K562 (cell line): Measurements from ENCODE around the gene RITA1. TPM values are rescaled to one million over a fixed set of nuclear protein-coding genes. Genes with fewer than 3 reads are reported as not detected.

Source experiments
- ARNT ChIP-seq, 2 experiments: fragments of 450-650 bp; IDR thresholded peaks; 2 replicates each; pipeline ENCODE4 v1.6.1; 2016; ENCODE audit warnings: mild to moderate bottlenecking in 1 of 2
- CBX2 ChIP-seq: fragments of 200-600 bp; sonication (generic); IDR thresholded peaks from one replicate; pipeline ENCODE4 v1.6.1; 2012; ENCODE audit warnings: mild to moderate bottlenecking, low read length, inconsistent platforms; ENCODE audit not compliant: insufficient read depth, poor library complexity, severe bottlenecking
- DDX20 ChIP-seq: fragments of 450-650 bp; IDR thresholded peaks from 2 replicates; pipeline ENCODE4 v1.6.1; 2016; ENCODE audit warnings: missing genetic modification characterization, low read depth, mild to moderate bottlenecking, missing compliant biosample characterization, moderate library complexity
- EGR1 ChIP-seq: fragments of 450-650 bp; conservative IDR thresholded peaks from 2 replicates; pipeline ENCODE4 v1.6.1; 2017; ENCODE audit warnings: mild to moderate bottlenecking
- ELF4 ChIP-seq: fragments of 450-650 bp; formaldehyde crosslinking; IDR thresholded peaks from 2 replicates; pipeline ENCODE4 v1.4.0; 2022; ENCODE audit warnings: missing genetic modification characterization
- FOXA1 ChIP-seq: fragments of 450-650 bp; IDR thresholded peaks from 2 replicates; pipeline ENCODE4 v1.6.1; 2016; ENCODE audit warnings: mild to moderate bottlenecking, borderline replicate concordance
- FOXK1 ChIP-seq: sonication (generic); formaldehyde crosslinking; IDR thresholded peaks from 2 replicates; pipeline ENCODE4 v1.8.0; 2022; ENCODE audit warnings: missing genetic modification reagents, mild to moderate bottlenecking, borderline replicate concordance
- KAT7 ChIP-seq: sonication (generic); formaldehyde crosslinking; IDR thresholded peaks from 2 replicates; pipeline ENCODE4 v1.8.0; 2022; ENCODE audit warnings: missing genetic modification reagents, mild to moderate bottlenecking, borderline replicate concordance
- KDM2B ChIP-seq: fragments of 250-450 bp; sonication (Bioruptor Pico); IDR thresholded peaks from 2 replicates; pipeline ENCODE4 v1.8.0; 2021; ENCODE audit warnings: mild to moderate bottlenecking, moderate library complexity
- NCOA2 ChIP-seq, 2 experiments: fragments of 450-650 bp; IDR thresholded peaks; 2 replicates each; pipeline ENCODE4 v1.6.1; 2018; ENCODE audit warnings: mild to moderate bottlenecking in 2 of 2, moderate library complexity in 1 of 2; ENCODE audit not compliant: partially characterized antibody in 2 of 2
- POU5F1 ChIP-seq: fragments of 150-350 bp; IDR thresholded peaks from 2 replicates; pipeline ENCODE4 v1.6.1; 2014; ENCODE audit warnings: borderline replicate concordance, low read length, low read depth, mild to moderate bottlenecking; ENCODE audit not compliant: partially characterized antibody
- RBM25 ChIP-seq: fragments of 200-400 bp; formaldehyde crosslinking; IDR thresholded peaks from 2 replicates; pipeline ENCODE4 v1.6.1; 2018; ENCODE audit warnings: low read length, low read depth, moderate library complexity; ENCODE audit not compliant: severe bottlenecking
- SIX5 ChIP-seq, 2 experiments: IDR thresholded peaks; 2 replicates each; pipeline ENCODE4 v1.6.1; 2011; ENCODE audit warnings: low read length in 2 of 2, borderline replicate concordance in 1 of 2, low read depth in 1 of 2, mild to moderate bottlenecking in 1 of 2, moderate library complexity in 1 of 2; ENCODE audit not compliant: insufficient read depth in 1 of 2
- ZNF589 ChIP-seq: fragments of 200-800 bp; sonication (Bioruptor generic); IDR thresholded peaks from 2 replicates; pipeline ENCODE4 v1.6.1; 2016; ENCODE audit warnings: low read depth, missing genetic modification characterization, missing compliant biosample characterization
- ZNF668 ChIP-seq: fragments of 250-450 bp; sonication (Bioruptor Pico); IDR thresholded peaks from 2 replicates; pipeline ENCODE4 v1.8.0; 2022; ENCODE audit warnings: mild to moderate bottlenecking, inconsistent platforms
- ZSCAN32 ChIP-seq: fragments of 450-650 bp; formaldehyde crosslinking; IDR thresholded peaks from 2 replicates; pipeline ENCODE4 v1.4.0; 2020; ENCODE audit warnings: mild to moderate bottlenecking, moderate library complexity
- polyA plus RNA-seq, 8 experiments: library from polyadenylated mRNA; depleted of rRNA in 4 of 8; stranded (reverse) in 5 of 8; unstranded in 3 of 8; fragments of >200 nt; fragmentation: Nextera tagmentation in 2 of 8; fragmentation: Illumina TruSeq in 1 of 8; extraction: Ambion mirVana in 2 of 8; extraction: Trizol in 1 of 8; gene quantifications; 2 replicates each; pipeline versions ENCODE4 v1.2.1 to v1.2.3, GENCODE V29; 2011 to 2014; ENCODE audit warnings: inconsistent platforms in 1 of 8, missing spikeins in 1 of 8
- total RNA-seq, 7 experiments: library from RNA; depleted of rRNA in 6 of 7; stranded (reverse); fragments of >200 nt in 6 of 7; fragmentation: Illumina TruSeq in 2 of 7; extraction: Trizol in 2 of 7; gene quantifications; 2 replicates each; pipeline versions ENCODE4 v1.2.1 to v1.2.3, GENCODE V29; 2011 to 2021; ENCODE audit warnings: low replicate concordance in 1 of 7
- TF ChIP-seq, protein P1 (sequence below), 3 experiments: fragments of 200-800 bp in 1 of 3; sonication (Bioruptor generic) in 1 of 3; sonication (generic) in 1 of 3; formaldehyde crosslinking in 1 of 3; IDR thresholded peaks; 2 replicates each; pipeline versions ENCODE4 v1.6.1 to v1.8.0; 2016 to 2022; ENCODE audit warnings: mild to moderate bottlenecking in 2 of 3, missing compliant biosample characterization in 2 of 3, missing genetic modification characterization in 2 of 3, missing genetic modification reagents in 1 of 3
- TF ChIP-seq, protein P2 (sequence below): sonication (generic); formaldehyde crosslinking; IDR thresholded peaks from 2 replicates; pipeline ENCODE4 v1.8.0; 2022; ENCODE audit warnings: missing genetic modification reagents, mild to moderate bottlenecking, moderate library complexity, borderline replicate concordance
- TF ChIP-seq, protein P3 (sequence below): fragments of 450-650 bp; formaldehyde crosslinking; IDR thresholded peaks from 2 replicates; pipeline ENCODE4 v1.4.0; 2020; ENCODE audit warnings: mild to moderate bottlenecking, moderate library complexity
- TF ChIP-seq, protein P4 (sequence below): sonication (generic); formaldehyde crosslinking; IDR thresholded peaks from 2 replicates; pipeline ENCODE4 v1.8.1; 2023; ENCODE audit warnings: mild to moderate bottlenecking, missing genetic modification reagents

Gene RITA1
- total and polyA plus RNA-seq, 9 of the 15 experiments (the other 6 are each of a cell fraction or from before 2014, with no cell fraction given): 2.8 to 40.4 (median 18.0) TPM

DNA sequence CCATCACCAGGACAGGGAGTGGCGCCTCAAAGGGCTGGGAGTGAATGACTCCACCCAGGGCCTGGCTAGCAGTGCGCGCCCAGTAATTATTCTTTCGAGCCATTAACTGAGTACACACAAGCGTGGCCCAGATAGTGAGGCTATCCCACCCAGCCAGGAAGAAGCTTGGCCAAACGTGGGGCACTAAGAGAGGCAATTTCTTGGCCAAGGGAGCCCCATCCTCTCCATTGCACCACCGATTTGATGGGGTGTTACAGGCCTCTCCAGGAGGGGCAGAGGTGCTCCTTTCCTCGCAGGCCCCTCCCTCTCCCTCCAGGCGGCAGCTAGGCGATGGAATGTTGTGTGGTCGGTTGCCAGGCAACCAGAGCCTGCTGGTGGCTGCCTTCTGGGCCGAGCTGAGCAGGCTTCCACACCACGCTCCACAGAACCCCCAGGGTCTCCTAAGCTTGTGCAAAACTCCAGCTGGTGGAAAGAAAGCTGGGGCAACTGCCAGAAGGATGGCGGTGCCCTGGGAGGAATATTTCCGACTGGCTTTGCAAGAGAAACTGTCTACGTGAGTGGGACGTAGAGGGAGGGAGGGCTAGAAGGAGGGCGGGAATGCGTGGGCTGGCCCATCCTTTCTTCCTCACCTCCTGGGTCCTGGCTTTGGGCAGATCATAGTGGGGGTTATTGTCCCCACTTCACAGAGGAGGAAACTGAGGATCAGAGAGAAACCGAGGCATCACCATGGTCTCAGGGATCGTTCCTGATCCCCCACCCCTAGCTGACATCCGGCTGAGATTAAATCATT is 36.0 kb upstream of the RITA1 start, which contains the start of gene CFAP73 (continued):
- TF ChIP-seq, protein P1, sequence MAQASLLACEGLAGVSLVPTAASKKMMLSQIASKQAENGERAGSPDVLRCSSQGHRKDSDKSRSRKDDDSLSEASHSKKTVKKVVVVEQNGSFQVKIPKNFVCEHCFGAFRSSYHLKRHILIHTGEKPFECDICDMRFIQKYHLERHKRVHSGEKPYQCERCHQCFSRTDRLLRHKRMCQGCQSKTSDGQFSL (CRISPR knock-in tag; IDR thresholded peaks at IDR 0.05): peak; percentile 60; the same call in 1 of the 2 replicates
- TF ChIP-seq, protein P1 (tag; IDR thresholded peaks at IDR 0.05): no peak
- TF ChIP-seq FOXA1: no peak
- TF ChIP-seq NCOA2 (IDR thresholded peaks at IDR 0.05; ENCODE audit: partially characterized antibody in 2 of 2): no peak
- TF ChIP-seq ARNT (IDR thresholded peaks at IDR 0.05): no peak
- TF ChIP-seq DDX20 (tag): no peak
- no peak for TF ChIP-seq ZSCAN32 (CRISPR knock-in tag)
- no peak for TF ChIP-seq SIX5 (IDR thresholded peaks at IDR 0.05; ENCODE audit: borderline replicate concordance in 1 of 2, insufficient read depth in 1 of 2, low read depth in 1 of 2, low read length in 2 of 2)
- TF ChIP-seq ZNF589 (CRISPR knock-in tag): no peak
- TF ChIP-seq KAT7 (CRISPR knock-in tag): no peak
- TF ChIP-seq FOXK1 (CRISPR knock-in tag): 0 out of 2 replicates have a peak, but pooled peaks have one; percentile 50
- TF ChIP-seq, protein P2, sequence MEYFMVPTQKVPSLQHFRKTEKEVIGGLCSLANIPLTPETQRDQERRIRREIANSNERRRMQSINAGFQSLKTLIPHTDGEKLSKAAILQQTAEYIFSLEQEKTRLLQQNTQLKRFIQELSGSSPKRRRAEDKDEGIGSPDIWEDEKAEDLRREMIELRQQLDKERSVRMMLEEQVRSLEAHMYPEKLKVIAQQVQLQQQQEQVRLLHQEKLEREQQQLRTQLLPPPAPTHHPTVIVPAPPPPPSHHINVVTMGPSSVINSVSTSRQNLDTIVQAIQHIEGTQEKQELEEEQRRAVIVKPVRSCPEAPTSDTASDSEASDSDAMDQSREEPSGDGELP (CRISPR knock-in tag): peak; percentile 56; the same call in 1 of the 2 replicates
- no peak for TF ChIP-seq KDM2B
- no peak for TF ChIP-seq POU5F1
- TF ChIP-seq EGR1: peak; percentile 69
- peak; percentile 14 for TF ChIP-seq RBM25
- TF ChIP-seq ELF4 (CRISPR knock-in tag): no peak
- TF ChIP-seq, protein P3, sequence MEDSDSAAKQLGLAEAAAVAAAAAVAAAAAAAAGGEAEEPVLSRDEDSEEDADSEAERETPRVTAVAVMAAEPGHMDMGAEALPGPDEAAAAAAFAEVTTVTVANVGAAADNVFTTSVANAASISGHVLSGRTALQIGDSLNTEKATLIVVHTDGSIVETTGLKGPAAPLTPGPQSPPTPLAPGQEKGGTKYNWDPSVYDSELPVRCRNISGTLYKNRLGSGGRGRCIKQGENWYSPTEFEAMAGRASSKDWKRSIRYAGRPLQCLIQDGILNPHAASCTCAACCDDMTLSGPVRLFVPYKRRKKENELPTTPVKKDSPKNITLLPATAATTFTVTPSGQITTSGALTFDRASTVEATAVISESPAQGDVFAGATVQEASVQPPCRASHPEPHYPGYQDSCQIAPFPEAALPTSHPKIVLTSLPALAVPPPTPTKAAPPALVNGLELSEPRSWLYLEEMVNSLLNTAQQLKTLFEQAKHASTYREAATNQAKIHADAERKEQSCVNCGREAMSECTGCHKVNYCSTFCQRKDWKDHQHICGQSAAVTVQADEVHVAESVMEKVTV: no peak
- no peak for TF ChIP-seq CBX2
- TF ChIP-seq, protein P4, sequence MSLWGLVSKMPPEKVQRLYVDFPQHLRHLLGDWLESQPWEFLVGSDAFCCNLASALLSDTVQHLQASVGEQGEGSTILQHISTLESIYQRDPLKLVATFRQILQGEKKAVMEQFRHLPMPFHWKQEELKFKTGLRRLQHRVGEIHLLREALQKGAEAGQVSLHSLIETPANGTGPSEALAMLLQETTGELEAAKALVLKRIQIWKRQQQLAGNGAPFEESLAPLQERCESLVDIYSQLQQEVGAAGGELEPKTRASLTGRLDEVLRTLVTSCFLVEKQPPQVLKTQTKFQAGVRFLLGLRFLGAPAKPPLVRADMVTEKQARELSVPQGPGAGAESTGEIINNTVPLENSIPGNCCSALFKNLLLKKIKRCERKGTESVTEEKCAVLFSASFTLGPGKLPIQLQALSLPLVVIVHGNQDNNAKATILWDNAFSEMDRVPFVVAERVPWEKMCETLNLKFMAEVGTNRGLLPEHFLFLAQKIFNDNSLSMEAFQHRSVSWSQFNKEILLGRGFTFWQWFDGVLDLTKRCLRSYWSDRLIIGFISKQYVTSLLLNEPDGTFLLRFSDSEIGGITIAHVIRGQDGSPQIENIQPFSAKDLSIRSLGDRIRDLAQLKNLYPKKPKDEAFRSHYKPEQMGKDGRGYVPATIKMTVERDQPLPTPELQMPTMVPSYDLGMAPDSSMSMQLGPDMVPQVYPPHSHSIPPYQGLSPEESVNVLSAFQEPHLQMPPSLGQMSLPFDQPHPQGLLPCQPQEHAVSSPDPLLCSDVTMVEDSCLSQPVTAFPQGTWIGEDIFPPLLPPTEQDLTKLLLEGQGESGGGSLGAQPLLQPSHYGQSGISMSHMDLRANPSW (CRISPR knock-in tag): no peak
- TF ChIP-seq ZNF668 (CRISPR knock-in tag): no peak
